Nephron (organoid): ENCODE measurements around the gene CACNG5.

Experiments used
- H3K27ac Mint-ChIP-seq, 3 experiments: 2 replicates each; pipeline ENCODE4 v1.8.0; 2020; ENCODE audit warnings: mixed read lengths in 3 of 3, mild to moderate bottlenecking in 2 of 3, moderate library complexity in 1 of 3
- H3K27me3 Mint-ChIP-seq: 2 replicates; pipeline ENCODE4 v1.8.0; 2021; ENCODE audit warnings: low read depth, mild to moderate bottlenecking, moderate library complexity, mixed read lengths
- H3K36me3 Mint-ChIP-seq: 2 replicates; pipeline ENCODE4 v1.8.0; 2020; ENCODE audit warnings: low read depth, mixed read lengths
- H3K4me1 Mint-ChIP-seq: 2 replicates; pipeline ENCODE4 v1.8.0; 2020; ENCODE audit warnings: mixed read lengths
- H3K4me3 Mint-ChIP-seq, 3 experiments: 2 replicates each; pipeline ENCODE4 v1.8.0; 2020; ENCODE audit warnings: mild to moderate bottlenecking in 3 of 3, mixed read lengths in 3 of 3, moderate library complexity in 2 of 3
- H3K9me3 Mint-ChIP-seq: 2 replicates; pipeline ENCODE4 v1.8.0; 2020; ENCODE audit warnings: mixed read lengths
- TF ChIP-seq, protein P1 (sequence below), 3 experiments: fragments of 200-600 bp; sonication (generic); IDR thresholded peaks; one replicate each; pipeline ENCODE4 v1.5.0; 2021; ENCODE audit warnings: antibody characterized with exemption in 3 of 3; ENCODE audit not compliant: unreplicated experiment in 3 of 3

Gene CACNG5

DNA sequence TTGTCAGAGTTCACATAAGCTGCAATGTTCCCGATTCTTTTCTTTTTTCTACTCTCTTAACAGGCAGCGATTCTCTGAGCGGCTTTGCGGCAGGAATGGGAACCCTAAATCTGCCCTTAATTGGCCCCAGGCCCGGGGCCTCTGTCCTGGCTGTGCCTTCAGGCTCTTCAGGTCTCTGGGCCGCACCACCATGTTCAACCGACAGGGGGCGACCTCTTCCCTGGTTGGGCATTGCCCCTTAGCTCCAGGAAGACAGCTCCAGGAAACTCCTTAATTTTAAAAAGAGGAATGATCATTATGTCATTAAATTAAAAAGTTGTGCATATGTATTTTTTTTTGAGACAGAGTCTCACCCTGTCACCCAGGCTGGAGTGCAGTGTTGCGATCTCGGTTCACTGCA lies 20.3 kb downstream of the CACNG5 start:
- Mint-ChIP-seq H3K36me3 (peaks cover 8% of the 10 kb centered on the region), H3K9me3 (peaks cover 18% of the 10 kb centered on the region), H3K4me1 (no peaks in the 10 kb centered on the region), H3K27me3 (peaks cover 5% of the 10 kb centered on the region), H3K4me3 (no peak overlapping the region), H3K27ac (no peak overlapping the region)
- TF ChIP-seq, protein P1, sequence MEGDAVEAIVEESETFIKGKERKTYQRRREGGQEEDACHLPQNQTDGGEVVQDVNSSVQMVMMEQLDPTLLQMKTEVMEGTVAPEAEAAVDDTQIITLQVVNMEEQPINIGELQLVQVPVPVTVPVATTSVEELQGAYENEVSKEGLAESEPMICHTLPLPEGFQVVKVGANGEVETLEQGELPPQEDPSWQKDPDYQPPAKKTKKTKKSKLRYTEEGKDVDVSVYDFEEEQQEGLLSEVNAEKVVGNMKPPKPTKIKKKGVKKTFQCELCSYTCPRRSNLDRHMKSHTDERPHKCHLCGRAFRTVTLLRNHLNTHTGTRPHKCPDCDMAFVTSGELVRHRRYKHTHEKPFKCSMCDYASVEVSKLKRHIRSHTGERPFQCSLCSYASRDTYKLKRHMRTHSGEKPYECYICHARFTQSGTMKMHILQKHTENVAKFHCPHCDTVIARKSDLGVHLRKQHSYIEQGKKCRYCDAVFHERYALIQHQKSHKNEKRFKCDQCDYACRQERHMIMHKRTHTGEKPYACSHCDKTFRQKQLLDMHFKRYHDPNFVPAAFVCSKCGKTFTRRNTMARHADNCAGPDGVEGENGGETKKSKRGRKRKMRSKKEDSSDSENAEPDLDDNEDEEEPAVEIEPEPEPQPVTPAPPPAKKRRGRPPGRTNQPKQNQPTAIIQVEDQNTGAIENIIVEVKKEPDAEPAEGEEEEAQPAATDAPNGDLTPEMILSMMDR (IDR thresholded peaks at IDR 0.05; ENCODE audit: unreplicated experiment in 3 of 3), result no peak

DNA sequence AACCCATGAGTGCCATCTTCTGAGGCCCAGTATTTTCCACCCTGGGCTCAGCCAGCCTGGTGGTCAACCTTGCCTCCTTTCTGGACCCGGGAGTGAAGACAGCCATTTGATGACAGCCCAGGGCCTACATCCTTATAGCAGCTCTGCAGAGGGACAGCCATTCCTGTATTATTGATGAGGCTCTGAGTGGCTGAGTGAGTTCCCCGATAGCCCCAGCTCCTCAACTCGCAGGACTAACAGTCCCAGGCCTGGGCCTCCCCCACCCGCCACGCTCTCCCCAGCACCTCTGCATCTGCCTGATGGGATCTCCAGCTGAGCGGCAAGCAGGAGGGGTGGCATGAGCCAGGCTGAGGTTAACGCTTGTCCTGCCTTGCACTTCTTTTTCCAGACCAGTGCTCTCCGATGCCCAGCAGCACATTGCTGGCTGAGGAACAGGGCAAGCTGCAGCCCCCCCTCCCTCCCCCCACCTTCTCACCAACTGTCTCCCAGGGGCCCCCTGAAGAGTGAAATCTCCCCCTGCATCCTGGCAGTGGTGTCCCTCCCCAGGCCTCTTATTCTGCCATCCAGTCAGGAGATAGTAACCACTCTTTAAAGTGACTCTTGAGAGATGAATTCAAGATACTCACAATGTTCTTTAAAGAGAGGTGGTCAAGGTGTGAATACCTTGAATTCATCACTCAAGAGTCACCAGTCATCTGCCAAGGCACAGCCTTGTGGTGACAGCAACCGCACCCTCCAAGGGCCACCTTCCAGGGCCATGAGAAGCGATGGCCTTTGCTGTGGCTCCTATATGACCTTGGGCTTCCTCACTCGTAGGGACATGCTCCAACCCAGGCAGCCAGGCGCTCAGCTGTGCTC lies 23.5 kb downstream of the CACNG5 start:
- peaks cover 11% of the 10 kb centered on the region for H3K27me3 Mint-ChIP-seq
- peaks cover 8% of the 10 kb centered on the region for H3K36me3 Mint-ChIP-seq
- H3K9me3 Mint-ChIP-seq, result peaks cover 7% of the 10 kb centered on the region
- H3K4me3 Mint-ChIP-seq, result no peak overlapping the region
- H3K27ac Mint-ChIP-seq, result no peak overlapping the region
- no peaks in the 10 kb centered on the region for H3K4me1 Mint-ChIP-seq
- TF ChIP-seq, protein P1 (IDR thresholded peaks at IDR 0.05; ENCODE audit: unreplicated experiment in 3 of 3), result no peak

DNA sequence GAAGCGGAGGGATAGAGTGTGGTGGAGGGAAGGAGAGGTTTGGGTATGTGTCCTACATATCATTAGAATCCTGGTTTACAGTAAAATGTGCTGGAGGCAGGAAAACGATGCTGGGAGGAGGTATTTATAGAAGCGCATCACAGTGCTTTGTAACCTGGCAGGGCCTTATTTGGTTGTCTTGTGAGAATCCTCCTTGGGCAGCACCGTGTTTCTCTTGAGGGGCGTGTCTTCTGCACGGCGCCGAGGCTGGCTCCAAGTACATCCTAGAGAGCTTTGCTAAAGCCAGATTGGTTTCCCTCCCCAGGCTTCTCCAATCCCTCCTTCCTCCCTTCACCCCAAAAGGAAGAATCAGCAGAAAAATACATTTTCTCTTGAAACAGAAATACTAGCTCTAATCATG lies 24.4 kb downstream of the CACNG5 start:
- Mint-ChIP-seq H3K27ac (no peak overlapping the region), H3K4me3 (no peak overlapping the region), H3K36me3 (peaks cover 8% of the 10 kb centered on the region), H3K27me3 (peaks cover 11% of the 10 kb centered on the region), H3K4me1 (no peaks in the 10 kb centered on the region), H3K9me3 (peaks cover 7% of the 10 kb centered on the region)
- TF ChIP-seq, protein P1 (IDR thresholded peaks at IDR 0.05; ENCODE audit: unreplicated experiment in 3 of 3), result no peak

DNA sequence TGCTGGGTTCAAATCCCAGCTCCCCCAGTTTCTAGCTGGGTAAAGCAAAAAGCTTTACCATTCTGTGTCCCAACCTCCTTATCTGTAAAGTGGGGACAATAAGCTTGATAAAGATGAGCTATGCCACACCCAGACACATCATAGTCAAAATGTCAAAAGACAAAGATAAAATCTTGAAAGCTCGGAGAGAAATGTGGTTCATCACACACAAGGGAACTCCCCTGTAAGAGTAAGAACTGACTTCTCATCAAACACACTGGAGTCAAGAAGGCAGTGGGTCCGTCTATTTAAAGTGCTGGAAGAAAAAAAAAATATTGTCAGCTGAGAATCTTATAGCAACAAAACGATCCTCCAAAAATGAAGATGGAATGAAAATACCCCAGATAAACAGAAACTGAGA lies 25.3 kb downstream of the CACNG5 start:
- peaks cover 4% of the 10 kb centered on the region for H3K36me3 Mint-ChIP-seq
- H3K4me3 Mint-ChIP-seq, result no peak overlapping the region
- H3K4me1 Mint-ChIP-seq, result no peaks in the 10 kb centered on the region
- no peak overlapping the region for H3K27ac Mint-ChIP-seq
- peaks cover 3% of the 10 kb centered on the region for H3K9me3 Mint-ChIP-seq
- TF ChIP-seq, protein P1 (IDR thresholded peaks at IDR 0.05; ENCODE audit: unreplicated experiment in 3 of 3), result no peak
- peaks cover 11% of the 10 kb centered on the region for H3K27me3 Mint-ChIP-seq

DNA sequence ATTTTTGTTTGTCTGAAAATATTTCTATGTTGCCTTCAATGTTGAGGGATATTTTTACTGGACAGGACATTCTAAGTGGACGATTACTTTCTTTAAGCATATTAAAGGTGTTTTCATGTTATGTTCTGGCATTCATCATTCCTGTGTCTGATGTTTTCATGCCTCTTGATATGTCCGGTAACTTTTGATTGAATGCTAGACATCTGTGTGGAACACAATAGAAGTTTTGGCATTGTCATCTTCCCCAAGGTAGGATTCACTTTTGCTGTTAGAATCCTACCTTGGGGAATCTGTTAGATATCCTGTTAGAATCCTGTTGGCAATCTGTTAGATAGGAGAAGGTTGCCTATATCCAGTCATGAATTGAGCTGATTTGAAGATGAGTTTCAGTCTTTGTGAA lies 28.9 kb downstream of the CACNG5 start:
- Mint-ChIP-seq H3K36me3 (no peaks in the 10 kb centered on the region), H3K27ac (no peak overlapping the region), H3K9me3 (peaks cover 18% of the 10 kb centered on the region), H3K4me1 (no peaks in the 10 kb centered on the region), H3K4me3 (no peak overlapping the region), H3K27me3 (peaks cover 15% of the 10 kb centered on the region)
- TF ChIP-seq, protein P1 (IDR thresholded peaks at IDR 0.05; ENCODE audit: unreplicated experiment in 3 of 3), result no peak

DNA sequence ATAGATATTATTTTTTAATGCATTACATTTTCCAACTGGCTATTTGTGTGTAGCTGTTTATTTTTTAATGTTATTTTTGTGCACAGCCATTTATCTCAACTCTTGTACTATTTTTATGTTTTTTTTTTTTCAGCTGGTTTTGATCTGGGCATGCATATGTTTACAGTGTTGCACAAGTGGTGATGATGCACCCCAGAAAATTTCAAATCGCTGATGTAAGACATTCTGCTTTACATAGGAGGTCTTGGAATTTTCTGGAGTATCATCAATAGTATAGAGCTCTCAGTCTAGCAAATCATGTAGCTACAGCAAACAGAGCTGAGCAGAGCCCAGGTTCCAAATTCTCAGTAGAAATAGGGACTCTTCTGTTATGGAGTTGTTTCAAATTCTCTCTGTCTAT lies 30.2 kb downstream of the CACNG5 start:
- peaks cover 22% of the 10 kb centered on the region for H3K9me3 Mint-ChIP-seq
- no peaks in the 10 kb centered on the region for H3K4me1 Mint-ChIP-seq
- no peak overlapping the region for H3K27ac Mint-ChIP-seq
- no peak overlapping the region for H3K4me3 Mint-ChIP-seq
- TF ChIP-seq, protein P1 (IDR thresholded peaks at IDR 0.05; ENCODE audit: unreplicated experiment in 3 of 3), result no peak
- peaks cover 14% of the 10 kb centered on the region for H3K27me3 Mint-ChIP-seq
- peaks cover 3% of the 10 kb centered on the region for H3K36me3 Mint-ChIP-seq
